AG04449 (cell line): ENCODE measurements around the gene MNAT1.
"Not testable (repeated sequence)": the region's sequence is repeated elsewhere in the genome, so short reads cannot be mapped to it uniquely, and the experiment has no call there.

ENCODE experiments used
- CTCF ChIA-PET: fragments of 350-600 bp; formaldehyde crosslinking; extraction: SDS; loops from one replicate; lab custom pipeline; 2021; ENCODE audit warnings: antibody characterized with exemption; lab: Yijun Ruan, JAX
- POLR2A ChIA-PET: fragments of 400-600, 350-600 bp; formaldehyde crosslinking; extraction: SDS; loops from one replicate; lab custom pipeline; 2020; ENCODE audit warnings: antibody characterized with exemption, inconsistent platforms; lab: Yijun Ruan, JAX
- DNase-seq: peaks from one replicate; pipeline ENCODE4 v3.0.0-alpha.2; 2010; ENCODE audit warnings: low read depth, low spot score
- H3K4me3 ChIP-seq: 2 replicates; pipeline ENCODE4 v1.5.1; 2011; ENCODE audit warnings: low read depth, mild to moderate bottlenecking, control low read depth, low read length
- TF ChIP-seq, protein P1 (sequence below): IDR thresholded peaks from one replicate; pipeline ENCODE4 v1.5.1; 2011; ENCODE audit warnings: mild to moderate bottlenecking, moderate library complexity, low read length, control low read depth, inconsistent platforms; ENCODE audit not compliant: insufficient read depth; ENCODE audit errors: missing control alignments

MNAT1 gene

DNA sequence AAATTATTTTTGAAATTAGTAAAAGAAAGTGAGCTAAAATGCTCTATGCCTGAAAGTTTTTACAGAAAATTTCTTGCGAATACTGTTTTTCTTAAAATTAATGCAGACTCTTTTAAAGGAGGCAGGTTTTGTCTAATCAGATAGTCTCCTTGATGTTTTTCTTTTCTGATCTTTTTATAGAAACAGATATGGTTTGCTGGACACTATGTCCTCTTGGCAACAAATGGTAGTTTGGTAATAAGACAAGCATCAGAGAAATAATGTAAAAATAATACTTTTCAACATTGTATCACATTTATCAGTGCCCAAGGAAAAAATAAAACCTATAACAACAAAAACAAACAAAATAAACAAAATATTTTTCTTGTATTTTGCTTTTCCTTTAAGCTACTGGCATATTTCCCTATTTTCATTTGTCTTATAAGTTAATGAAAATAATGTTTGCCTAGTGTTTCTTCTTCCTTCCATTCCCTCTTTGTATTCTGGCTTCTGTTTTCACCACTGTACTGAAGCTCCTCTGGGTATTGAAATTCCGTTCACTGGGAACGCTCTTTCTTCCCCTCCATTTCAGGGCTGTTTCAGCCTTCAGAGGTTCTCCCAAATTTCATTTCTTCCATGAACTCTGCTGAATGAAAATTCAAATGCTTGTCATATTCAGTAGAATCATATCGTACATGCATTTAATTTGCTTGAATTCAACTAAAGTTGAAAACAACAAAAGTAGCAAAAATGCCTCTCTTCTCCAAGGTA, 131.0 kb downstream of the MNAT1 start:
- DNase-seq: no peak
- TF ChIP-seq, protein P1, sequence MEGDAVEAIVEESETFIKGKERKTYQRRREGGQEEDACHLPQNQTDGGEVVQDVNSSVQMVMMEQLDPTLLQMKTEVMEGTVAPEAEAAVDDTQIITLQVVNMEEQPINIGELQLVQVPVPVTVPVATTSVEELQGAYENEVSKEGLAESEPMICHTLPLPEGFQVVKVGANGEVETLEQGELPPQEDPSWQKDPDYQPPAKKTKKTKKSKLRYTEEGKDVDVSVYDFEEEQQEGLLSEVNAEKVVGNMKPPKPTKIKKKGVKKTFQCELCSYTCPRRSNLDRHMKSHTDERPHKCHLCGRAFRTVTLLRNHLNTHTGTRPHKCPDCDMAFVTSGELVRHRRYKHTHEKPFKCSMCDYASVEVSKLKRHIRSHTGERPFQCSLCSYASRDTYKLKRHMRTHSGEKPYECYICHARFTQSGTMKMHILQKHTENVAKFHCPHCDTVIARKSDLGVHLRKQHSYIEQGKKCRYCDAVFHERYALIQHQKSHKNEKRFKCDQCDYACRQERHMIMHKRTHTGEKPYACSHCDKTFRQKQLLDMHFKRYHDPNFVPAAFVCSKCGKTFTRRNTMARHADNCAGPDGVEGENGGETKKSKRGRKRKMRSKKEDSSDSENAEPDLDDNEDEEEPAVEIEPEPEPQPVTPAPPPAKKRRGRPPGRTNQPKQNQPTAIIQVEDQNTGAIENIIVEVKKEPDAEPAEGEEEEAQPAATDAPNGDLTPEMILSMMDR: no peak
- CTCF ChIA-PET: no interaction called here
- POLR2A ChIA-PET: interaction anchor here (0.6 kb wide), 1 partner anchor 66 kb away, joined by 4 read pairs; no protein-coding TSS in a partner anchor
- H3K4me3 ChIP-seq: no peak overlapping the region

DNA sequence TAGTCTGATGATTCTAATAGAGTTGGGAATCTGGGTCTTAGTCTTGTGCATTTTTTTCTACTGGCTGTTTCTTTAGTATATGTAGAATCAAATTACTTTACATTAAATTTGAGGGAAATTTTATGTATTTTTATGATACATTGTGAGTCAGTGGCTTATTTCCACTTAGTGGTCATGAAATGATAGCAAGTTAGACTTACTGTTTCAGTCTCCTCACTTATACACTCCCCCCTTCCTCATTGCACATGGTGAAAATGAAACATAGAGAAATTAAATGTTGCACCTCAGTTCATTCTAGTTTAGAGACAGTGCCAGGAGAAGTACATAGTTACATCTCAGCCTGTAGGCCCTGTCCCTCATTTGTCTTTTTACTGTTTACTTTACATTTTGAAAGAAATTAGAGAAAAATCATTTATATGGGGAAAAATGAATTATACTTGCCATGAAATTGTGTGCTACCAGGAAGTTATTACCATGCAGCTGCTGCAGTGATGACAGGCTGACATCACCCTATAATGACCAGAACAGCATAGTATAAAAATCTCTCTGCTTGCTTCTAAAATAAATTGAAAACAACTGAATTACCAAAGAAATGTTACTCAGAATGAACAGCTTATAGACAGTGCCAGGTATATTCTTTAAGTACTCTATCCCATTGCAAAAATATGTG, 133.1 kb downstream of the MNAT1 start:
- POLR2A ChIA-PET: no interaction called here
- no peak for DNase-seq
- no peak overlapping the region for H3K4me3 ChIP-seq
- TF ChIP-seq, protein P1: no peak
- CTCF ChIA-PET: no interaction called here

DNA sequence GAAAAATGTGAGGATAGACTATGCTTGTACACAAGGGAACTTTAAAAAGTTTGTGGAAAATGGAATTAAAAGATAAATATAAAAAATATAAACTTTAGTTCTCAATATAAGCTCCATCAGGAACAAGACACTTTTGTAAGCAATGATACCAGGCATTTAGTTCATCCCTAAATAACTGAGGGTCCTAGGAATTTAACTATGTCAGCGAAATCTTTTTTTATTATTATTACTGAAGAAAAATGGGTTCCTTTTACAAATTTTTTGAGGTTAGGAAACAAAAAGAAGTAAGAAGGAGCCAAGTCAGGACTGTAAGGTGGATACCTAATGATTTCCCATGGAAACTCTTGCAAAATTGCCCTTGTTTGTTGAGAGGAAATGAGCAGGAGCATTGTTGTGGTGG, 143.6 kb downstream of the MNAT1 start:
- no peak overlapping the region for H3K4me3 ChIP-seq
- POLR2A ChIA-PET: no interaction called here
- CTCF ChIA-PET: no interaction called here
- DNase-seq: no peak
- TF ChIP-seq, protein P1: no peak

GRCh38 chr14:60878536-60878935, 144.0 kb downstream of the MNAT1 start:
- peak; percentile 17 for DNase-seq
- no peak overlapping the region for H3K4me3 ChIP-seq
- CTCF ChIA-PET: no interaction called here
- TF ChIP-seq, protein P1: no peak
- POLR2A ChIA-PET: no interaction called here

- ChIA-PET CTCF (interaction anchor here (1.3 kb wide), 1 partner anchor 12 kb away, joined by 5 read pairs; no protein-coding TSS in a partner anchor), POLR2A (no interaction called here)
- TF ChIP-seq, protein P1: no peak
Measured at GRCh38 chr14:60882219-60882618, 147.7 kb downstream of the MNAT1 start.

GRCh38 chr14:60884134-60884533, 149.6 kb downstream of the MNAT1 start:
- TF ChIP-seq, protein P1: no peak
- H3K4me3 ChIP-seq: no peak overlapping the region
- ChIA-PET CTCF (no interaction called here), POLR2A (no interaction called here)
- no peak for DNase-seq

More at GRCh38 chr14:60882219-60882618, 147.7 kb downstream of the MNAT1 start:
- DNase-seq: no peak
- H3K4me3 ChIP-seq: no peak overlapping the region

GRCh38 chr14:60890636-60891035, 156.1 kb downstream of the MNAT1 start:
- DNase-seq, H3K4me3 ChIP-seq, POLR2A ChIA-PET, CTCF ChIA-PET: not testable (repeated sequence)
